ENCODE data around the gene CFAP61.

CFAP61 gene

DNA sequence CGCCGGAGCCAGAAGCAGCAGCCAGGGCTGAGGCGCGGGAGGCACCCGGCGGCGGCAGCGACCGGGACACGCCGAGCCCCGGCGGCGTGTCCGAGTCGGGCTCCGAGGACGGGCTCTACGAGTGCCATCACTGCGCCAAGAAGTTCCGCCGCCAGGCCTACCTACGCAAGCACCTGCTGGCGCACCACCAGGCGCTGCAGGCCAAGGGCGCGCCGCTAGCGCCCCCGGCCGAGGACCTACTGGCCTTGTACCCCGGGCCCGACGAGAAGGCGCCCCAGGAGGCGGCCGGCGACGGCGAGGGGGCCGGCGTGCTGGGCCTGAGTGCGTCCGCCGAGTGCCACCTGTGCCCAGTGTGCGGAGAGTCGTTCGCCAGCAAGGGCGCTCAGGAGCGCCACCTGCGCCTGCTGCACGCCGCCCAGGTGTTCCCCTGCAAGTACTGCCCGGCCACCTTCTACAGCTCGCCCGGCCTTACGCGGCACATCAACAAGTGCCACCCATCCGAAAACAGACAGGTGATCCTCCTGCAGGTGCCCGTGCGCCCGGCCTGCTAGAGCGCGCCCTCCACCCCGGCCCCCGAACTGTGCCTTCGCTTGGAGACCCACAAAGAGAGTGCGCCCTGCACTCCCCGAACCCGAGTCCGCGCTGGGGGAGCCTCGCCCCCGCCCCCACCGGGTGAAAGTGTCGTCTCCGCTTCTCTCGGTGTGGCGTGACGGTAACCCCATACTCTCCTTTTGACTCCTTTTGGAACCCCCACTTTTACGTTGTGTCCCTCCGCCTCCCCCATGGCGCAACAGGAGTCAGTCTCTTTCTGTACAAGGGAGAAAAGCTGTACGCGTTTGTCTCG is 317.1 kb downstream of the CFAP61 start:
- no peak for DNase-seq

DNA sequence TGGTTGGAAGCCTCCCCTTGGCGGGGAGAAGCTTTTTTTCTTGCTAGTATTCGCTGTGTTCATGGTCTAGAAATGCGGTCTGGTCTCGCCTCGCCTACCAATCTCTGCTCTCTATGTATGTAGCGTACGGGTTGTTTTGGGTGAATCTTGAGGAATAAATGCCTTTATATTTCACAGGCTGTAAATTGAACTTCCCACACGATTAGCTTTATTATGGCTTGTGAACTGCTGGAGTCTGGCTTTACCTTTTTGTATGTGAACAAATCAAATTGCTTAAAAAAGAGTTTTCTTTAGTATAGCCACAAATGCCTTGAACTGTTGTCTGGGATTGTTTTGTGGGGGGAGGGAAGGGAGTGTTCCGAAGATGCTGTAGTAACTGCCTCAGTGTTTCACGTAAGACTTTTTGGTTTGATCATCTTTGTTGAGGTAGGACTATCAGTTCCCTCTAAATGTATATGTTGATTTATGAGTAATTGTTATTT is 317.8 kb downstream of the CFAP61 start:
- DNase-seq: no peak

DNA sequence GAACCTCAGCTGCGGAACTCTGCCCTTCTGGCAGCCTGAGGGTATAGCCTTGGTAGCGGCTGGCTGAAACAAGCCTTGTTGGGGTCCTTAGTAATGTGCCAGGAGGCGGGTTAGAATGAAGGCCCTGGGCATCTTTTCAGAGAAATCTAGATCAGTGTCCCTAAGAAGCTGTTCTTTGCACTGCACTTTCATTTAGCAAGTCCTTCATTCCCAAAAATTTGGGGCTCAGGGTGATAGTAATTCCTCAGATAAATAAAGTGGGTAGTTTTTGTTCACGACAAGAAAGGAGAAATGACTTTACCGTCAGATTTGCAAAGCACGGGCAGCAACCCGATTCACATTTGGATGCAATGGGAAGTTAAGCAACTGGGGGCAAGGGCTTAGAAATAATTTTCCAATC is 318.8 kb downstream of the CFAP61 start:
- DNase-seq: no peak

DNA sequence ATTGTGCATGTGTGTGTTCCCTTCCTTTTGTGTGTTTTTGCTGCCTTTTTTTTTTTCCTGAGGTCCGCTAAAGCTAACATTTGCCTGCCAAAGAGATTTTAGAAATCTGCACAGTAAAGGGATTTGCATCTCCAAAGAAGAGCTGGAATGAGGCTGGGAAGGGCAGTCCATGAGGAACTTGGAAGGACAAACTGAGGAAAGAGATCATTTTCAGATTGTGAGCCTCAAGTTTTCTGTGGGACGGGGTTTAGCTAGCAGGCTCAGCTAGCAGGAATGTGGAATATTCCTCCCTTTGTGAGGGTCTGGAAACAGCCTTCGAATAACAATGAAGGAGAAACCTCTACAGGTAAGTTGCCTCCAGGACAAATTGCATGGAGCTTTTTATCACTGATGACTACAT is 319.3 kb downstream of the CFAP61 start:
- DNase-seq: no peak

DNA sequence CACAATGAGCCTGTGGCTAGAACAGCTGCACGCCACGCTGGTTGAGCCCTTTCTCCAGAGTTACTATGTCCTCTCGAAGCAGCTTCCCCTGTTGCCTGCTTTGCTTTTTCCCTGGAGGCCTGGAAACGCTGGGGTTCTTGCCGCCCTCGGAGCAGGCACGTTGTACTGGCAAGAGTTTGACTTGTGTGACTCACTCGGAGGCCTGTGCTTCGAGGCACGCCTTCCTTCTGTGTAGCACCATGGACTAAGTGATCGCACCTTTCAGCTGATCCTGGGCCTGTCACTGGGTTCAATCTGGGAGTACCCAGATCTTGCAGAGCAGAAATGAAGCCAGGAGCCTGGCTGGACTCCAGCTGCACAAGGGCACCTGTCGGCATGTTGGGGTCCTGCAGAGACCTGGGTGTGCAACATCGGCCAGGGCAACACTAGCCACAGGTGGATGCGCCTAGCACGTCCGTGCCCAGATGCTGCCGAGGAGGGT is 320.8 kb downstream of the CFAP61 start:
- DNase-seq: no peak

DNA sequence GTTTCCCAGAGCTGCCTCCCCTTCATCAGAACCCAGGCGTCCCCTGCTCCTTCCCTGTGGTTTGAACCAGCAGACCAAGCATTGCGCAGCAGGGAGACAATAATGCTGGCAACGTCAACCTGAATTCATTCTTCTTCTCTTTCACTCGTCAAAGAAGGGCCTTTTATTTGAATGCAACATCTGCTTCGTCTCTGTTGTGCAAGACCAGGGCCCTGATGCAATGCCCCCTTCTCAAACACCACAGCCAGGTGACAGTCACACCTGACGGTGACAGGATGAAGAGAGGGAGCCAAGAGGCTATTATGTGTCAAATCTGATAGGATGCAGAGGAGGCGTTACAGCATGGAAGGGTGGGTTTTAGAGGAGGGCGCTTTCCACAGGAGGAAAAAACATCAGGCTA is 323.5 kb downstream of the CFAP61 start:
- no peak for DNase-seq

DNA sequence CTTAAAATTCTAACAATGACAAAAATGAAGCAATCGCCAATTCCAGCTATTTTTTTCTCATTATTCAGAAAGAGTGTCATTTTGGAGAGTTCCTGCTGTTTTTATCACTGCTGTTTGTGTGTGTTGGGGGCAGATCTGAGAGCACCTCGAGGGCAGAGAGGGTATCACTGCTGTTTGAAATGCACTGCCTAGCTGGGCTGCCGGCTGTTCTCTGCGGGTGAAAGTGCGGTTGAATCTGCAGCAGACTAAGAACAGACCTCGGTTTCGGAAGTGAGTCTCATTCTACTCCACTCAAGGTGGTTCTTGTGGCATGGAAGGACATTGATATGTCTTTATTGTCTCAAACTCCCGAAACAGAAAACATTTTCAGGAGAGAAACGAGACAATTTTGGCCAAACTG is 333.9 kb downstream of the CFAP61 start:
- DNase-seq: no peak

DNA sequence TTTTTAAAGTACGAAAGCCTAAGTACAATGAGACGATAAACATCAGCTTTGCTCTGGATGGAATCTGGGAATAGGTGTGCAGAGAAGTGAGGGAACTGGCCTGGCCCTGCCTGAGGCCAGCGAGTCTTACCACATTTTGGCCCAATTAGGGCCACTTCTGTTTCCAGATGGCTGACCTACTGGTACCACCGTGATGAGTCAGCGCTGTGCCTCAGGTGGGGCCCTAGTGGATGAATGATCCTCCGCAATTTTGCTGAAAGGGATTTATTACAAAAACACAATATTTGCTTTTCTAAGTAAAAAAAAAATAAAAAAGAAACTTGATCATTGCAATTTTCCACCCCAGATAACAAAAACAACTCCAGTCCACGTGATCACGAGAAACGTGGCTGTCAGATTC is 338.1 kb downstream of the CFAP61 start:
- no peak for DNase-seq

DNA sequence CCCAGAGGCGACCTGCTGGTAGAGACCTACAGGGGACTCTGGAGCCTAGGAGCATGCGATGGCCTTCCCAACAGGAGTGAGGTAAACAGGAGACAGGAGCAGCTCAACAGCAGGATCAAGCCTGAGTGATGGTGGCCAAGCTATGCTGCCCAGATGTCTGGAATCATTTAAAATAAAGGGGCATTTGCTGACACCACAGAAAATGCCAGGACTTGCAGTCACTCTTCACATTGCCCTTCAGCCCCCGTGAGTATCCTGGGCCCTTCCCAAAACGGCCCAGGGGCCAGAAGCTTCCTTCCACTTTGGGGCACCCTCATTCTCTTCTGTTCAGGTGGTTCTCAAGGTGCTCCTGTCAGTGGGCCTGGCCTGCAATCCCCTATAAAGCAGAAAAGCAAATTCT is 338.8 kb downstream of the CFAP61 start:
- DNase-seq: no peak

DNA sequence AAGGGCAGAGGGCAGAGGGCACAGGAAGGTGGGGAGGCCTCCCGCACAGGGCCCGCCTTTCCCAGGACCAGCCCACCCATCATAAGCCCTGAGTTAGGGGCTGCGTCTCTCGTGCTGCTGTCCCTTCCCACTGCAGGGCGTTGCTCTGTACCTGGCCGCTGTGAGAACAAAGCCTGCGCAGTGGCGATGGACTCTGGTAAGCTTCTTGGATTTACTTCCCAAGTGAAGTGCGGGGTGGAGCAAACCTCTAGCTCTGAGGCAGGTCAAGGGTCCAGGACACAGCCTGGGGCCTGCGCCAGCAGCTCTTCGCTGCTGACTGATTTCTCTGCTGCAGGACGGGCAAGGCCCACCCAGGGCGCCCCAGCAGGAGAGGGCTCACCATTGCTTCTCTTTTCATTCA is 339.4 kb downstream of the CFAP61 start:
- no peak for DNase-seq

DNA sequence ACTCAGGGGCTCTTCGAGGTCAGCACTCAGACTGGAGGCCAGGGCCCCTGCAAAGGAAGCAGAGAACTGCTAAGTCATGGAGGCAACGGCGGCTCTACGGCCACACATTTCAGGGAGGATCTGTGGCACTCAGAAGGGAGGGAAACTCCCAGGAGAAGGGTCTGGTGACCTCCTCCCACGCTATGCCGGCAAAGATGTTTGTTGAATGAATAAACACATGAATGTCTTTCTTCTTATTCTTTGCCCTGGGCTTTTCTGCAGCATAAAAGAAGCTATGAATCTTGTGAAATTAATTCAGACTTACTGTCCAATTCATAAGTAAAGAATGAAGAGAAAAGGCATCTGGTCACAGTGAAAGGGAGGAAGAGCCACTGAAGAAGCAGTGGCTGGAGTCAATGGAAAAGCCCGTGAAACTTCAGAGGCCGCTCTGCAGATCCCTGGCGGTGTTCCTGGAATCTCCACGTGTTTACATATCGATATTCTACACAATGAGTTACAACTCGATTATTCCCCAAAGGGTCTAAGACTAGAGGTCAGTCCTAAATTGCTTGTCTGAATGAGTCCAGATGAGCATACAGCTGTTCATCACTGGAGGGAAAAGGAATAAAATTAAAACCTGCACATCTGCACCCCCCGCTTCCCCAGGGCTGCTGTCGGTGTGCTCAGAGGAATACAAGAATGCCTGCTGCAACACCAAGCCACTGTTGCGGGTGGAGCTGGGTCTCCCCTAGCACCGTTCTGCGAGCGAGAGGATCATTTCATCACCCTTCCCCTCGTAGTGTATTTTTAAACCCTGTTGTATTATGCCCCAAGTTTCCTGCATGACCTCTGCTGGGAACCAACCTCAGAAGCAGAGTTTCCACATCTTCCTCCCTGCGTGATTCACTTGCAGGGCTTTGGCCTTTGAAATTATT is 341.1 kb downstream of the CFAP61 start:
- DNase-seq: no peak

DNA sequence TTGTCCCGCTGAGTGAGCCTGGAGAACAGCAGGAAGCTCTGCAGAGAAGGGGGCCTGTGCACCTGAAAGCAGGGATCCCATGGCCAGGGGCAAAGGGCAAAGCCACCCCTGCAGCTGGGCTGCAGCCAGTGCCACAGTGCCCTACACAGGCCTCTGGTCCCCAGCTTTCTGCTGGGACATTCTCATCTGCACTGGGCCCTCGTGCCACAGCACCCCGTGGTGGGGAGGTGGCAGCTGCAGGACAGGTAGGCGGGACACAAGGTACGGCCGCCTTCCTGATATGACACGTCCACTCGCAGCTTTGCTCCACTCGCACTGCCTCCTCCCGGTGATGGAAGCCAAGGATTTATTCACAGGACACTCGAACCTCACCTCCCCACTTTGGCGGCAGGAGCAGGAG is 342.8 kb downstream of the CFAP61 start:
- no peak for DNase-seq

DNA sequence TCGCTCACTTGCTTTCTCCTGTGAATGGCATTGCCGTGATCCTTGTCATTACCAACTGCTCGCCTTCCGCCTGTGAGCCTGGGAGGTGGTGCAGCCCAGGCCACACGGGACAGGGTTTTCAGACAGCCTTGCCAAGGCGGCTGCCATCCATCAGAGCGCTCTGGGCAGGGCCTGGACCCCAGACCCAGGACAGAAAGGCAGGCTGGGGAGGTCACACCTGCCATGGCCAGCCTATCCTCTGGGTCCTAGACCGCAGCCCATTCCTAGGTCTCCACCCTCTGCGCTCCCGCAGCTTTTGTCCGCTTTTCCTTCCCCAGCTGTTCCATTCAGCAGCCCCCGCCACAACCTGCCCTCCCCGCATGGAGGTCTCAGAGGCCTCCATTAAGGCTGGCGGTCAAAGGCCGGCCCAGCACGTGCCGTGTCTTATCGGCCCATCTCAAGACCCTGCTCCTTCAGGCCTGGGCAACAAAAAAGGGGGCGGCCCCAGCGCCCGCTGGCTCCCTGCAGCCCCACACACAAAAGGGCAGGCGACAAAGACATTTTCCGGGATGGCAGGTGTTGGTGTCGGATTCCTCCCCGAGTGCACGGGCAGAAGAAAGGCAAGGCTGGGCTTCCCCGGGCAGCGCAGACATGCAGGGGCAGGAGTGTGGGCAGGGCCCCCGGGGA is 343.7 kb downstream of the CFAP61 start:
- DNase-seq: no peak

DNA sequence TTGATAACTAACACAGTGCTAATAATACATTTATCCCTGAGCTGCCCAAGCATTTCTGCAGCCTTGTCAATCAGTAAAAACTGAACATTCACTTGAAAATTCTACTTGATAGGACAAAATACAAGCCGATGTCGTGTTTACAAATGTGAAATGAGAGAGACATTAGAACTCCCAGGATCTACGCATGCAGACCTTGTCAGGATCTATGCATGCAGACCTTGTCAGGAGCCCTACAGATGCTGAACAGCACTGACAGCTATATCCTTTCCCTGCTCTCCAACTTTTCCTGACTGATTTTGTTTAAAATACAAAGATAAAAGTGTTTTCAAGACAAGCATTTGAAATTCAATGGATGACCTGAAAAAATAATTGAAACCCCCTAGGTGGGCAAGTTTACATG is 344.5 kb downstream of the CFAP61 start:
- DNase-seq: no peak

DNA sequence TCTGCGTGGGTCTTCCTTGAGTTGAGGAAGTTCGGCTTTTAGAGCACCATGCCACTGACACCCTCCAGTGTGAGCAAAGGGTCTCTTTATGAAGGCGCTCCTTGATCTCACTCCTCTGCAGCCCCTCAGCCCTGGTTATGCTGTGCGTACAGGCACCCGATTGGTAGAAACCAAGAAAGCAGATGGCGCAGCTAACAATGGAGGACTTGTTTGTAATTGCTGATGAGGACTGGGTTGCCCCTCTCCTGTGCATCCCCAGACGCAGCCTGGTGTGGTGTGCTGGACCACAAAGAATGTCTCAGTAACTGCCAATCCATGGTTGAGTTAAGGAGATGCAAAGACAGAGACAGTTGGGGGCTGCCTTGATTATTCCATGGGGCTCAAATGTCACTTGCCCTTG is 345.8 kb downstream of the CFAP61 start:
- DNase-seq: no peak

DNA sequence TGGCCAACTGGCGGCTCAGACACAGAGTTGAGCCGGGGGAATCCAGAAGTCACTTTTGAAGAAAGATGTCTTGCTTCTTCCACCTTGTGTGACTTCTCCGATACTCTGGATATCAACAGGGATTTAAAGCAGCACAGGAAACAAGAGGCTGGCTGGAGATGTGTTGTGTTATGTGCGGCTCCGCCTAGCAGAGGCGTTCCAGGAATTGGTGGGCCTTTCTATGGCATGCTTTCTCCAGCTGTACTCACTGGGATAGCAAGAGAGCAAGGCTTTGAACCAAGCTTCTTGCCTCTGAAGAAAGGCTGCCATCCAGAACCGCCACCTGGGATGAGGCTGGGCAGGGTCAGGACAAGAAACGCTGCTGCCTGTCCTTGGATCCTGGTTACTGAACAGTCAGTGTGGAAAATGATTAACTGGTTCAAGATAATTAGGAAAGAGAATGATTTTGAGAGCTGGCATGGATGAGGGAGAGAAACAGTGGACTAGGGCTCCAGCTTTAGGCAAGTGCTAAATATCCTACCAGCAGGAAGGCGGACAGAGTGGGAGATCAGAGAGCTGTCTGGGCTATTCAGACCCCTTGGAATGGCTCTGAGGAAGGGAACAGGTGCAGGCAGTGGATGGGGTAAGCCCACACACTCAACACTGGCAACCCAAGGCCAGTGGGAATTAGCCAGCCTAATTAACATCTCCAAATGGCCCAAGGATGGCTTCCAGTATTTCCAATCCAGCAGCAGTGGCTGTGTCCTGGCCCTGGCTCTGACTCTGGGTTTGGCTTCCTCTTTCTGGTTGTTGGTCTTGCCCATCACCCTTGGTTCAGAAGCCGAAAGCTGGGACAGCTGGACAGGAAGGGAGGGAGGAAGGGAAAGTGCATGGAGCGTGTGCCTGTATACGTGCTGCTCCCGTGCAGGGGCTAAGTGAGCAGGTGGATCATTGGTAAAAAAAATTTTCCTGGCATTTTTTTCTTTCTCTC is 347.5 kb downstream of the CFAP61 start:
- no peak for DNase-seq

DNA sequence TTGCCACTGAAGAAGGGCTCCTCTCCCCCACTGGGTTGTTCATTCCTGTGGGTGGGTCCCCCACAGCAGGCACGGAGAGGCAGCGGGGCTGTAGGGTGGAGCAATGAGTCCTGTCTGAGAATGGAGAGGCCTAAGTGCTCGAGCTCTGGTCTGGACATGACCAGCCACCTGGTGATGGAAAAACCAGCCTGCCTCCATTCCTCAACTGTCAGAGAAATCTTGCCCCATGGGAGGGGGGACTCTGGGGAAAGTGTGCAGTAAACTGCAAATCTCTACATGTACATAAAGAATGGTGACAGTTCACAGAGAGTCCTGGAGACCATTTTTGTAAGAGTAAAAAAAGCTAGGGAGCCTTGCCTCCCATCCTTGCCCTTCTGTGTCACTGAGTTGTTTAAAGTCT is 349.7 kb downstream of the CFAP61 start:
- DNase-seq: no peak

DNA sequence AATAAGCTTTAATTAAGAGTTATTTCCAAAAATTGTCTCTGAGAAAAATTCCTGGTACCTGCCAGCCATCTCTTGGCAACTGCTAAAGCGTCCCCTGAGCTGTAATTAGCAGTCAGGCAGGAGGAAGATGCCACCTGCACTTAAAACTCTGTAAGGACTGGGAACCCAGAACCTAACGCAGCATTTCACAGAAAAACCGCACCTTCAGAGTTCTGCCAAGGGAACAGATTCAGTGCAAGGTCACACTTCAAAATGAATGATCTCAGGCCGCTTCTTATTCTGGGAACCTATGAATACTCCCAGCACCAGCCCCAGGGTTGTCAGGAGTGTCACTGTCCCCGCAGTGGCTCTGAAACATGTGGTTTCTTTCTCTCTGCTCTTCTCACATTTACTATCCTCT is 352.3 kb downstream of the CFAP61 start:
- no peak for DNase-seq

DNA sequence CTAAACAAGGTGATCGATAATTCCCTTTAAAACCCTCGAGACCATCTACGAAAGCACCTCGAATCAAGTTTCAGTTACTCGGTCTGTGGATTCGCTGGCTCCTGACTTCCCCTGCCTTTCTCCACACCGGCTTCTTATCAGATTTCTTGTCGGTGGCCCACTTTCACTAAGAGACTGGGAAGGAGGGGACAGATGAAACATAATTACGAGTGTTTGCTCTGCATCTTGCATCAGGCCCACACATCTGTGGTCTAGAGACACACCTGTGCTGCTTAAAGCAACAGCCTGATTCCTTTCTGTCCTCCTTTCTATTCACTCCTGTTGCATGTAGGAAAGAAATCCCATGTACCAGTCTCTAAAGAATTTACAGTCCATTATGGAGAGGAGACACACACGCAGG is 353.3 kb downstream of the CFAP61 start:
- no peak for DNase-seq

DNA sequence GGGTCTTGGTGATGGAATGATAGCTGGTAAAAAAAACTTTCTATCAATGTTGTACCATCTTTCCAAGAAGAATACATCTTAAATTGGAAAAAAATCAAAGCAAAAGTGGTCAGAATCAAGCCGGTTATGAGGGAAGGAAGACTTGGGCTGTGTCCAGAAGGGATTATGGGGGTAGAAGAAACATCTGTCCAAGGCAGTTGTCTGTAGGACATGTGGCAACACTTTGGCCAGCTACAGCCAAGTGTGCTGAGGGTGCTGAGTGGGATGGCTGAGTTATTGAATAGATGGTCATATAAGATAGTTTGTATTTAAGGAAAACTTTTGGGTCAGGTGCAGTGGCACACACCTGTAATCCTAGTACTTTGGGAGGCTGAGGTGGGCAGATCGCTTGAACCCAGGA is 354.0 kb downstream of the CFAP61 start:
- no peak for DNase-seq

DNA sequence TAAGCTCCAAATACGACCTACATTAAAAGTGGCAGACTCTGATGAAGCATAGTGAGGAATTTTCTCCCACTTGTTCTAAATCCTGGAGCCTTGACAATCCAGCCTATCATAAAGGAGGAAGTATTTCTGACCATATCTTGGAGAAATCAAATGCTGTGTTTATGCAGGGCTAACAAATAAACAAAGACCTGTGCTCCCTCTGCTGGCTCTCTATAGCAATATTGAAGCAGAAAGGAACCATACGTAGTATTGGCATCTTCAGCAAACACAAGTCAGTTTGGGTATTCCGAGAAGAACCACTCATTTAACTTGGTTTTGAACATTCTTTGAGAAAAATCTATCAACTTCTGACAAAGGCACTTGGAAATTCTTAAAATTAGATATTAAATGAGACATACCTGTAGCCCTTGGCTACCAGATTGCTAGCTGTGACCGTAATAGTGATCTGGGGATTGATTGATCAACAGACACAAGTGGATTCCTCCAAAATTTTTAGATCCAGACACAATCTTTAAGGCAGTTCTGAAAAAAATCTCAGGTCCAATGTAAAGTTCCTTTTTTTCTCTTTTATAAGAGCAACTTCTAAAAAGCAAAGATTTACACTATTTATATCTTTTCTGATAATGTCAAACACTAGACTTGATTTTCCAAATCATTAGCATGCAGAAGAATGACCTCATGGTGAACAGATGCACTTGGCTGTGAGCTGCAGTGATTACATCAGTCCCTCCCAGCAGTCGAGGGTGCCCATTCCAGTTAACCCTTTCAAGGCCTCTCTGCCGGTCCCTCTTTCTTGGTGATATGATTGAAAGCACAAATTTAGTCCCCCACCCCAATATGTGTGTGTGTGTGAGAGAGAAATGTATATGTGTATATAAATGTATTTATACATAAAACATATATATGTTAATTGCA is 355.8 kb downstream of the CFAP61 start:
- no peak for DNase-seq
